Measurements from ENCODE around the gene BEND6.
"Not testable (repeated sequence)": the region's sequence is repeated elsewhere in the genome, so short reads cannot be mapped to it uniquely, and the experiment has no call there.

BEND6 gene

DNA sequence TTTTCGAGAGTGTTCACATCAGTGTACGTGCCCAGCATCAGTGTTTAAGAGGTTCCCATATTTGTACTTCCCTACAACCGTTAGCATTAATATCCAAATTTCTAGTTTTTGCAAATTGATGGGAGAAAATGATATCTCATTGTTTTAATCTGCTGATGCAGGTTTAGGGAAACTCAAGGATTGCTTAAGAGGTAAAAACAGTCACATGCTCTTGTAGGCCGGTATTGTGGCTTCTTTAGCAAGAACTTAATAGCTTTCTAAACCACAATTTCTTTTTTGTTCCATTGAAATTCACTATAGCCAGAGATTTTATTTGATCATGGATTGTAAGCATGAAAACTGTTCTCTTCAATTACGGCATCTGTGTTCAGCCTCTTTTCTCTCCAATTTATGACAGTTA lies 29.5 kb downstream of the BEND6 start:
- DNase-seq (ENCODE audit: low spot score): no peak

DNA sequence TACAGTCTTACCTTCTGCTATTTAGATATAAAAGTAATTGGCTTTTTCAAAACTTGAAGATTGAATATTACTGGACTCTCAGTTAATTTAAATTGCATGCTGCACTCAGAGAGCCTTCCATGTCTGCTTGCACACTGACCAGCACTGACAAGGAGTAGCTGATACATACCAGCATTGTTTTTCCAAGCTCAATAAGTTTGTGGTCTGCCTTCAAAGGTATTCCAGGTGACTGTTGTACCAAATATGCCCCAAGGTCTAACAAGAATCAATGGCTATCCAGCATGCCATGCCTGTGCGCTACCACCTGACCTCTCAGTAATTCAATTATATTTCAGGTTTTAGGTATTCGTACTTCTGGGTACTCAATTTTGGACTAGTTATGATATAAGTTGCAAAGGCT lies 30.0 kb downstream of the BEND6 start:
- DNase-seq (ENCODE audit: low spot score): no peak

DNA sequence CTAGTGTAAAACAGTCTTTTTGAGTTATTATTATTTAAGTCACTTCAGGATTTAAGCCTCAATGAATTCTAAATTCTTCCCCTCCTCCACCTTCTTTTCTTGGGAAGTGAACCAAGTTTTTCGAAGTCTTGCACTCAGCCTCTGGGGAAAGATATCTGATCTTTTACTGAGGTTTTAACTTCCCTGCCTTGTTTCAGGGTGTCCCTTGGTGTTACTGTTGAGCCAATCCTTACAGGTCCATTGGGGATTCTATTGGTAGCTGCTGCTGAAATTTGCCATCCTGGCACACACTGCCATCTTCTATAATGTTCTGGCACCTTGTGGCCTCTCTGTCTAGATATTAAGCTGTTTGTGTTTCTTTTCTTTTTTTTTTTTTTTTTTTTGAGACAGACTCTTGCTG lies 31.7 kb downstream of the BEND6 start:
- no peak for DNase-seq (ENCODE audit: low spot score)

DNA sequence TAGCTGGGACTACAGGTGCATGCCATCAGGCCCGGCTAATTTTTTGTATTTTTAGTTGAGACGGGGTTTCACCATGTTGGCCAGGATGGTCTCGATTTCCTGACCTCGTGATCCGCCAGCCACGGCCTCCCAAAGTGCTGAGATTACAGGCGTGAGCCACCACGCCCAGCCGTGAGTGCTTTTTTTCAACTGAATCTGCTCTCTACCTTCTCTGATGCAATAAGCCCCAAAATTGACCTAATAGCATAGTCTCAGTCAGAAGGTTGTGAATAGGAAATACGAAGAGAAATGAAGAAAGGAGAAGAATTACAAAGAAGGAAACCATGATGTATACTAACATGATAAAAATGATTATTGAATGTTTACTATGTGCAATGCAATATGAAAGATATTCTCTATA lies 33.2 kb downstream of the BEND6 start:
- no peak for DNase-seq (ENCODE audit: low spot score)

DNA sequence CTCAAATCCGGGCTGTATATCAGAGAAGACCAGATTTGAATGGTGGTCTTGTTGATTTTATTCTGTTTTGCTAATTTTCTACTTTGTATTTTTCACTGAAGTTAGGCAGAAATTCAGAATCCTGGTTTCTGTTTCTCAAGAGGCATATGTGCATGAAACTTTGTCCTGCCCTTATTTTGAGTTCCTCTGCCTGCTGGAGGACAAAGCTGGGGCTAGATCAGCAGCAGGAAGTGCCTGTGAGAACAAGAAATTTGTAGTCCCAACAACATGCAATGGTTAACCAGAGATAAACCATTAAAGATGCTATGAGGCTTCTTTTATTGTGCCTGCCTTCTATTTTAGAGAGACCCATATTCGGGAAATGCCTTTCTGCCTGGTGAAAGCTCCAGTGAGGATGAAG lies 37.1 kb downstream of the BEND6 start:
- DNase-seq (ENCODE audit: low spot score): no peak

DNA sequence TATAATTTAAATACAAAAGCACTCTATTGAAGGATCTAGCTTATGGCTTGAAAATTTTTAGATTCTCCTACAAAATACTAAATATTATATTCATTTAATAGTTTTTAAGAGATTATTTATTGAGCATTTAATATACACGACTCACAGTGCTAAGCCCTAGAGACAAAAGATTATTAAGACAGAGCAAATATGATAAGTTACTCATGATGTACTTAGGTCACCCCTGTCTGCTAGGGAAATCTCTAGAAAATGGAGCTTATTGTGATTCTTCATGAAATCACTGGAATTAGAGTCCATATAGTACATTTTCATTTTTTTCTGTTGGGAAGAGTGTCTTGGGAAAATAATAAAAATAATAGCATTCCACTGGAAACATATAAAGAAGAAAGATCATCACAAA lies 37.8 kb downstream of the BEND6 start:
- DNase-seq (ENCODE audit: low spot score): no peak

DNA sequence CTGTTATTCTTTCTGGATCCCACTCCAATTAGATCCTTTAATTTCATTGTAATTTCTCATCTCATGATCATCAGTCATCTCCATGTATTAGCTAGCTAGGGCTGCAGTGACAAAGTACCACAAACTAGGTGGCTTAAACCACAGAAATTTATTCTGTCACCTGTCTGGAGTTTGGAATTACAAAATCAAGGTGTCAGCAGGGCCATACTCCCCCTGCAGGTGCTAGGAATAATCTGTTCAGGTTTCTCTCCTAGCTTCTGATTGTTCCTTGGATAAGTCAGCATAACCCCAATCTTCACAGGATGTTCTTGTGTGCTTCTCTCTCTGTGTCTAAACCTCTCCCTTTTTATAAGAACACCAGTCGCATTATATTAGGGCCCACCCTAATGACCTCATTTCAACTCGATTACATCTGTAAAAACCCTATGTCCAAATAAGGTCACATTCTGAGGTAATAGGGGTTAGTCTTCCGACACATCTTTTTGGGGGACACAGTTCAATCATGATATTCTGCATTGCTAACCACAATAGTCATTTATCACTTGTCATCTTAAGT lies 40.5 kb downstream of the BEND6 start:
- no peak for DNase-seq (ENCODE audit: low spot score)

DNA sequence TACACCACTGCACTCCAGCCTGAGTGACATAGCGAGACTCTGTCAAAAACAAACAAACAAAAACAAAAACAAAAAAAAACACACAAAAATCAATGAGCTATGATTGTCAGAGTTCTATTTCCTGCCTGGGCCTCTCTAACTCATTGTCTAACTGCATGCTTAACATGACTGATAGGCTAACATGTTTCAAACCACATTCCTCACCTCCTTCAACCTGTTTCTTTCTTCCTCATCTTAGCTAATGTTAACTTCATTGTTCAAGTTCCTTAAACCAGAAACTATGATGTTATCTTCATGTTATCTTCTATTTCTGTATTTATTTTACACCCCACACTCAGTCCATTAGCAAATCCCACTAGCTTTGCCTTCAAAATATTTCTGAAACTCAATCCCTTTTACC lies 41.5 kb downstream of the BEND6 start:
- no peak for DNase-seq (ENCODE audit: low spot score)

DNA sequence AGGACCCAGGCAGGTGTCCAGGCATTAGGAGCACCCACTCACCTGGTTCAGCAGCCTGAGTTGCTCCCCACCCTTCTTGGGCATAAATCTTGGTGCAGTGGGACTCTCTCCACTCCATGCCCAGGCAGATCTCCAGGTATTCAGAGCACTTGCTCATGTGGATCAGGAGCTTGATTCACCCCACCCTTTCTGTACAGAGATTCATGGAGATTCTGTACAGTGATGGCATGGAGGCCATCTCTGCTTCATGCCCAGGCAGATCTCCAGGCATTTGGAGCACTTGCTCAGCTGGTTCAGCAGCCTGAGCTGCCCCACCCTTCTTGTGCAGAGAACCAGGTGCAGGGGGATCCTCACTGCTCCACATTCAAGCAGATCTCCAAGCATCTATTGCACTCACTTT lies 44.1 kb downstream of the BEND6 start:
- no peak for DNase-seq (ENCODE audit: low spot score)

DNA sequence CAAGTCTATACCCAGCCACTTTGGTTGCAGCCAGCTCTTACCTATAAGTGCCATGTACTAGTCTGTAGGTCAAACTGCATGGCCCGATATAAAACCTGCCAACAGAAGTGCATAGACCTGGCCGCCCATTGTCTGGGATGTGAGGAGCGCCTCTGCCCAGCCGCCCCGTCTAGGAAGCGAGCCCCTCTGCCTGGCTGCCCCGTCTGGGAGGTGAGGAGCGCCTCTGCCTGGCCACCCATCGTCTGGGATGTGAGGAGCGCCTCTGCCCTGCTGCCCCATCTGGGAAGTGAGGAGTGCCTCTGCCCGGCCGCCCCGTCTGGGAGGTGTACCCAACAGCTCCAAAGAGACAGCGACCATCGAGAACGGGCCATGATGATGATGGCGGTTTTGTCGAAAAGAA lies 44.8 kb downstream of the BEND6 start:
- not testable (repeated sequence) for DNase-seq (ENCODE audit: low spot score)

DNA sequence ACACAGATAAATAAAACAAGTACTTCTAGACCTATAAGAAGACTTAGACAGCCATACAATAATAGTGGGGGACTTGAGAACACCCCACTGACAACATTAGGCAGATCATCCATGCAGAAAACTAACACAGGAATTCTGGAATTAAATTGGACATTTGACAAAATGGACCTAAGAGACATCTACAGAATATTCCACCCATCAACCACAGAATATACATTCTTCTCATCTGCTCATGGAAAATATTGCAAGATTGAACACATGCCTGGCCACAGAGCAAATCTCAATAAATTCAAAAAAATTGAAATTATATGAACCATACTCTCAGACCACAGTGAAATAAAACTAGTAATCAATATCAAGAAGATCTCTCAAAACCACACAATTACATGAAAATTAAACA lies 47.3 kb downstream of the BEND6 start:
- DNase-seq (ENCODE audit: low spot score): no peak

DNA sequence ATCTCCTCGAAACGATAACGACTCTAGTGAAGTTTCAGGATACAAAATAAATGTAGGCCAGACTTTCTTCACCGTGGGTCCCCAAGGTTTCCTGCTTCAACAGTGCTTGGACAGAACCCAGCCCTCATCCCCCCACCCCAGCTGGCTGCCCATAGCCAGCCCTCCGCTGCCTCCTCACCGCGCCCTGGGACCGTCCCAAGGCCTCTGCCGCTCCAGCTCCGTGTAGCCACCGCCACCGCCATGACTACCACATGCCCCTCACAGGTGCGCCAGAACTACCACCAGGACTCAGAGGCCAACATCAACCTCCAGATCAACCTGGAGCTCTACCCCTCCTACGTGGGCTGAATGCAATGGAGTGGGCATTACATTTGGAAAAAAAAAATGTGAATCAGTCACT lies 49.4 kb downstream of the BEND6 start:
- DNase-seq (ENCODE audit: low spot score): no peak

DNA sequence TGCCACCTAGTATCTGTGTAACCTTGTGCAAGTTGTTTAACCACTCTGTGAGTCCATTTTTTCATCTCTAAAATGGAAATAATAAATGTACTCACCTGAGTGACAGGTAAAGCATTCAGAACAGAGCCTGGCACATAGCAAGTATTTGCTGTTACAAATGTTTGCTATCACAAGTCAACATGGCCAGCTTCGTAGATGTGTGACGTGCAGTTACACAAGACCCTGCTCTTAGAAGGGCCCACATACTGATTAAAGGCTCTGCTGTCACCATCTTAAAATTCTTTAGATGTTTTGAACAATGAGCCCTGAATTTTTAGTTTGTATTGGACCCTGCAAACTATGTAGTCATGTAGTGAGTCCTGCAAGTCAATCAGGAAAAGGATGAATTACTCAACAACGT lies 51.2 kb downstream of the BEND6 start:
- no peak for DNase-seq (ENCODE audit: low spot score)

DNA sequence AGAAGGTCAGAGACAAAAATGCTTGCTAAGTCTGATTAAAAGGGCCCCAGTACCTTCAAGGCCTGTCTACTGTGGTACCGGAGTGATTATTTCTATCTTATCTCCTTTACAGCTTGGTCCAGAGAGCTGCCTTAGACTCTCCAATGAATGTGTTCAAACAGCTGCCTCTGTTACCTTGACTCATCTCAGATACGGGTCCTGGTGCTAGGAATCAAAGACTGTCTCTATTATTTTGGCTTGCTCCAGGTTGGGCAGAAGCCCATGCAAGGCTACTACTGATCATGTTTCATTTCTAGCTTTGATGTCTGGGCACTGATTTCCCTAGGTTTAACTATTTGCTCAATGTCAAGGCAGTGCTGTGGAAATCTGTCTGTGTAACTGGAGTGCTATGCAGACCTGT lies 53.2 kb downstream of the BEND6 start:
- not testable (repeated sequence) for DNase-seq (ENCODE audit: low spot score)

DNA sequence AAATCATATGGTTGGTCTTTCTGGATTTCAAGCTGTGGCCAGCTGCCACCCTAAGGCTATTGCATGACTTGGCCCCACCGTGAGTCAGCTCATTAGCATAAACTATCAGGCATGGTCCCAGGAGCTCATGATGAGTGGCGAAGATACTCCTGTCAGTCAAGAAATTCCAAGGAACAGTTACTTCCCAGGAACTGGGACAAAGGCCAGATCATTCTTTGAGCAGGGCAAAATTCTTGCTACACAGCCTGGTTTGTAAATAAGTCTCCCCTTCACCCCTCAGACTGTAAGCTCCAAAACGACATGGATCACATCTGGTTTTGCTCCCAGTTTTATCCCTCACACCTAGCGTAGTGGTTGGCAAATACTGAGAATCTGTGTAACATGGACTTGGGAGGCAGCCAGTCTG lies 58.6 kb downstream of the BEND6 start:
- DNase-seq (ENCODE audit: low spot score): peak; percentile 77

DNA sequence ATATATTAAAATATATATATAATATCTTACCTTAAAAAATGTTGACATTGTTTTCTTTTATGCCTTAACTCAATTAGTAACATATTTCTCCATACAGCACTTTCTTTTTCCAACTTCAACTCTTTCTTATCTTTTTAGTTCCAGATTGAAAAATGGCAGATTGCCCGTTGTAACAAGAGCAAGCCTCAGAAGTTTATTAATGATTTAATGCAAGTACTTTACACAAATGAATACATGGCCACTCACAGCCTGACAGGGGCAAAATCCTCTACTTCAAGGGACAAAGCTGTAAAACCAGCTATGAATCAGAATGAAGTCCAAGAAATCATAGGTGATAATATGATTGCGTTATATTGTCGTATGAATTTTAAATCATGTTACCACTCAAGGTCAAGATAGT lies 62.2 kb downstream of the BEND6 start:
- no peak for DNase-seq (ENCODE audit: low spot score)

DNA sequence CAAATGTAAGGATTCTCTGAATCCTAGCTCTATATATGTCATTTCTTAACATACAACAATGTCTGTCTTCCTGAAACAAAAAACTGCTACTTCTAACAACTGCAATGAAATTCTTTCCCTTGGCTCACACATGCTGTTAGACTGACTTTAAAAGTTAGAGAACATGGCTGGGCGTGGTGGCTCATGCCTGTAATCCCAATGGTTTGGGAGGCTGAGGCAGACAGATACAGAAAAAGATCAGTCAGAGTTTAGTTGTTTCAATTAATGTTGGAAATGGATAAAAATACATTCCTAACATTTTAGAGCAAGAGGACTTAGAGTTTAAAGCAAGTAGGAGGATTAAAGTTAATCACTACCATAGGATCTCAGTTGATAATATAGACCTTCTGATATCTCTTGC lies 62.9 kb downstream of the BEND6 start:
- DNase-seq (ENCODE audit: low spot score): no peak

DNA sequence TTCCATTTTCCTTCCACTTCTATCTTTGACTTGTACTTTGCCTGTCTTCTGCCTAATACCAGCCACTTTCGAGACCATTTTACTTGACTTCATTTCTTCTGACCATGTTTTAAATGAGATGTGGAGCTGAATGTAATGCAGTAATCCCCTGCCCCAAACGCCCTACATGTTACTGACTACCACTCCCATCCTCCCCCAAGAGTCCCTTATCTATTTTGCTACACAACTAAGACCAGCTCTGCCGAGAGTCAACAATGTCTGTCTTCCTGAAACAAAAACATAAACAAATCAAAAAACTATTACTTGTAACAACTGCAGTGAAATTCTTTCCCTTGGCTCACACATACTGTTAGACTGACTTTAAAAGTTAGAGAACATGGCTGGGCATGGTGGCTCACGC lies 64.5 kb downstream of the BEND6 start:
- no peak for DNase-seq (ENCODE audit: low spot score)

DNA sequence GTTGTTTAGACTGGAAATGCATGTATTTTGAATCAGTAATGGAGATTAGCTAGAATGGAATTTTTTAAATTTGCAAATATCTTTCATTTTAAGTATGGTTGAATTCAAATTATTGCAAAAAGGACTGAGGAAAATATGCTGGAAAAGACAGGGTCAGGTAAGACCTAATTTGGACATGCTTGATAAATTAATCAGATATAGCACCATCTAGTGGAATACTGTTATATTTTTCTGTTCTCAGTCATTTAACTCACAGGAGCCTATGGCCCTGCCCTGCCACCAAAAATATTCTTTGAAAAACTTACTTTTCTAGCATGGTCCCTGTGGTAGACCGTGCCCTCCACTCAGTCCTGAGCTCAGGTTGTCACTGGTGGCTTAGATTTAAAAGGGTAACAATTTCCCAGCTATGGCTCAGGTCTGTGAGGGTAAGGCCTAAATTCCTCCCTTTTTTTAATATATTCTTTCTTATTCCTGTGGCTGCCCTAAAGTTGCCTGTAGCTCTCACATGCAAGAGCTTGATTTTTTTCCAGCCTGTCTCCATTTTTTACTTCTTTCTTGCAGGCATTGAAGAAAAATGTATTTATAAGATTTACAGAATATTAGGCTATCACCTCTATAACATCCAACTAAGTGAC lies 66.3 kb downstream of the BEND6 start:
- peak; percentile 59 for DNase-seq (ENCODE audit: low spot score)

DNA sequence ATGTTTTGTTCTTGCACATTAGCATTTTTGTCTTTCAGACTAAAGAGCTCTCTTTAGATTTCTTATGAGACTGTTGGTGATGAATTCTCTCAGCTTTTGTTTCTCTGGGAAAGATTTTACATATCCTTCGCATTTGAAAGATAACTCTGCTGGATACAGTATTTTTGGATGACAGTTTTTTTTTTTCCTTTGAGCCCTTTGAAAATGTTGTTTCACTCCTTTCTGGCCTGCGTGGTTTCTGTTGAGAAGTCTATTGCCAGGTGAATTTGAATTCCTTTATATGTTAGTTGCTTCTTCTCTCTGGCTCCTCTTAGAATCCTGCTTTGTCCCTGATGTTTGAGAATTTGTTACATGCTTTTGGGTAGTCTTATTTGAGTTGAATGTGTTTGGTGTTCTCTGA lies 69.4 kb downstream of the BEND6 start:
- DNase-seq (ENCODE audit: low spot score): no peak

DNA sequence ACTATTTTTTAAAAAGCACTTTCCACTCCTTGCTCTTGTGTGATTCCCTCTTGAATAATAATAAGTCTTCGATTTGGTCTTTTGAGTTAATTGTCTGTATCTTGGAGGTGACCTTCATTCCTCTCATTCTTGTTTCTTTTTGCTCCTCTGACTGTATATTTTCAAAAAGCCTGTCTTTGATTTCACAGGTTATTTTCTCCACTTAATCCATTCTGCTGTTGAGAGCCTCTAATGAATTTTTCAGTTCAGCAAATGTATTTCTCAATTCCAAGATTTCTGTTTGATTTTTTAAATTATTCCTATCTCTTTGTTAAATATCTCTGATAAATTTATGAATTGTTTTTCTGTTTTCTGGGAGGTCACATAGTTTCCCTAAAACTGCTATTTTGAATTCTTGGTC lies 69.9 kb downstream of the BEND6 start:
- no peak for DNase-seq (ENCODE audit: low spot score)

DNA sequence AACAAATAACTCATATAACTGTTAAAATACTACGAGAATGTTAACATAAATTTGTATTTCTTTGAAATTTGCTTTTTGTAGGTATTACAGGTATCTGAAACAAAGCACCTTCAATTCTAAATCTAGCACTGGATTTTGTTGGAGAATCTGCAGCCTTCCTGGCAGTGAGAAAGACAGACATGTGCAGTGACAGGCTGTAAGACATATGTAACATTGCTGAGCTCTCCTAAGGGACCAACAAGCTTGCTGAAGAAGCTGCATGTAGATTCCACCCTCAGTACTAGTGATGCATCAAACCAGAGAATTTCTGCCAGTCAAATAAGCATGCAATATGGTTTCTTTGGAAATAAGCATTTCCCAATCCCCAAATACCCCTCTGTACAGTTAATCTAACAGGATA lies 71.1 kb downstream of the BEND6 start:
- no peak for DNase-seq (ENCODE audit: low spot score)

DNA sequence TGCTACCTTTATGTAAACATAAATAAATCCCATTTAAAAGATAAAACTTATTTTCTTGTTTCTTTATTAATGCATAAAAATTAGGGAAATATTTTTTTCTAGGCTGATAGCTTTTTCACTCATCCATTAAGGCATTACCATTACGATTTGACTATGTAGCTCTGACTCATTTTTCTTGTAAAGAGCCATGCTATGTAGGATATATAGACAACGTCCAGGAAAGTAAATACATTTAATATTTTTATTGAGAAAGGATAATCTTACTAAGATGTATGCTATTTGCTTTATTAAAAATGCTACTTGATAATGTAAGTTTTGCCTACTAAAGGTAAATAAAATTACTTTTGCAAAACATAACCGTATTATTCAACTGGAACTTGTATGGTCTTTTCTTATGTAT lies 72.4 kb downstream of the BEND6 start:
- no peak for DNase-seq (ENCODE audit: low spot score)

DNA sequence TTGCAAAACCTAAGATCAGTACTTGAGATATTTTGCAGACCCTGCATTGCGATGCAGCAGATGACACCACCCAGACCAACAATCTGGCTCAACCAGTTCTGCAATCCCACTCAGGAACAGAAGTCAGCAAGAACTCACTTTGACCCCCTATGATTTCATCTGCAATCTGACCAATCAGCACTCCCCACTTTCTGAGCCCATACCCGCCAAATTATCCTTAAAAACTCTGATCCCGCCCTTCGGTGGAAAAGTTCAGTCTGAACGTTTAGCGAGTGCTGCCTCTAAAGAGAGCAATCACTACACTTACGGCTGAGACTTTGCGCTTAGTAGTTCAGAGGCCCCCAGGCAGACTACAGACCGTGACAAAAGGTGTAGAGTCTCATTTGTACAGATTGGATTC lies 74.3 kb downstream of the BEND6 start:
- DNase-seq (ENCODE audit: low spot score): no peak

DNA sequence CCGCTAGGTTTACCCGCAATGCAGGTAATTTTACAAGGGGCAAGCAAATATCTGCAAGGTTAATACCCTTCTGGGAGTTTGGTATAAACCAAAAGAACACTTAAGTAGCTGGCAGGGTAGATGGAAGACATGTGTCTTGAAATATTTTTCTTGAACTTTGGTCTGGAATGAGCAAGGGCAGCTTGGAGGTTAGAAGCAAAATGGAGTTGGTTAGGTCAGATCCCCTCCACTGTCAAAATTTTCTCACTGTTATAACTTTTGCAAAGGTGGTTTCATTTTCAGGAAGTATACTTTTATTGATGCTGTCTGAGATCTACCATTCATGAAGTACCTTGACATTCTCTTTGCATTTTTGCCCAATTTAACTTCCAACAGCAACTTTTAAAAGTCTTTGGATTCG lies 78.3 kb downstream of the BEND6 start:
- DNase-seq (ENCODE audit: low spot score): no peak
